HepG2 (cell line): ENCODE data around the gene MDFI. TPM values are rescaled to one million over a fixed set of nuclear protein-coding genes. Genes with fewer than 3 reads are reported as not detected.

ENCODE experiments used
- ATAC-seq: fragments of 200-7000 bp; cut with Tn5 transposase; 3 replicates; pipeline ENCODE4 v1.9.1; 2020; ENCODE audit warnings: mild to moderate bottlenecking, moderate library complexity
- BruUV-seq: library from RNA; stranded (reverse); fragments of 400-500 nt; replicated peaks from 2 replicates; lab custom pipeline; 2021; lab: Mats Ljungman, UMichigan
- CTCF ChIA-PET: fragments of 300-600 bp; formaldehyde crosslinking; extraction: SDS; loops from one replicate; lab custom pipeline; 2021; ENCODE audit warnings: low total read pairs, inconsistent platforms, low intra/inter-chr PET ratio; lab: Yijun Ruan, JAX
- POLR2A ChIA-PET: fragments of 350-600 bp; sonication (Branson Sonifier 250); formaldehyde crosslinking; loops from one replicate; lab custom pipeline; 2020; ENCODE audit warnings: antibody characterized with exemption, inconsistent platforms; lab: Yijun Ruan, JAX
- DNase-seq: peaks from one replicate; pipeline ENCODE4 v3.0.0-alpha.2; 2015; ENCODE audit warnings: low spot score
- FAIRE-seq: peaks from 3 replicates; lab custom pipeline; 2011; peaks lifted over from hg19 to GRCh38; lab: Jason Lieb, UNC
- H2AFZ ChIP-seq: one replicate; pipeline ENCODE4 v1.6.1; 2011; ENCODE audit warnings: low read length, inconsistent platforms
- H3K27ac ChIP-seq: fragments of 300-600 bp; 3 replicates; pipeline ENCODE4 v1.8.0; 2011; ENCODE audit warnings: mixed run types, mild to moderate bottlenecking, mixed read lengths, low read length, inconsistent platforms; ENCODE audit not compliant: insufficient read depth; ENCODE audit errors: extremely low read length
- H3K27me3 ChIP-seq, 2 experiments: fragments of 200-600 bp in 1 of 2; 2 replicates in 1 of 2; 3 replicates in 1 of 2; pipeline versions ENCODE4 v1.6.0 to v1.8.0; 2011; ENCODE audit warnings: low read length in 2 of 2, mild to moderate bottlenecking in 2 of 2, moderate library complexity in 2 of 2, inconsistent platforms in 1 of 2; ENCODE audit not compliant: insufficient read depth in 2 of 2, control insufficient read depth in 1 of 2
- H3K36me3 ChIP-seq, 2 experiments: fragments of 200-600 bp in 1 of 2; replicated peaks in 1 of 2; 2 replicates in 1 of 2; 3 replicates in 1 of 2; pipeline versions ENCODE4 v1.5.1 to v1.8.0; 2011; ENCODE audit warnings: low read length in 2 of 2, inconsistent platforms in 1 of 2; ENCODE audit not compliant: insufficient read depth in 2 of 2, control insufficient read depth in 1 of 2
- H3K4me1 ChIP-seq: 2 replicates; pipeline ENCODE4 v1.5.1; 2012; ENCODE audit warnings: low read length, inconsistent platforms; ENCODE audit not compliant: insufficient read depth
- H3K4me2 ChIP-seq: 2 replicates; pipeline ENCODE4 v1.6.0; 2011; ENCODE audit warnings: low read depth, low read length, inconsistent platforms
- H3K4me3 ChIP-seq, 3 experiments: fragments of 200-600 bp in 1 of 3; sonication (generic), shearing (Covaris generic) in 1 of 3; replicated peaks in 1 of 3; 2 replicates each; pipeline ENCODE4 v1.5.1; 2011 to 2016; ENCODE audit warnings: low read length in 3 of 3, inconsistent platforms in 2 of 3, low read depth in 2 of 3, mild to moderate bottlenecking in 2 of 3, control low read depth in 1 of 3, mixed read lengths in 1 of 3; ENCODE audit not compliant: insufficient read depth in 1 of 3
- H3K79me2 ChIP-seq: one replicate; pipeline ENCODE4 v1.6.1; 2011; ENCODE audit warnings: low read length, inconsistent platforms; ENCODE audit not compliant: insufficient read depth
- H3K9ac ChIP-seq: 2 replicates; pipeline ENCODE4 v1.6.0; 2011; ENCODE audit warnings: mild to moderate bottlenecking, low read depth, low read length, inconsistent platforms; ENCODE audit not compliant: insufficient read depth
- H3K9me3 ChIP-seq: 2 replicates; pipeline ENCODE4 v1.5.1; 2012; ENCODE audit warnings: mild to moderate bottlenecking, low read length
- H4K20me1 ChIP-seq: 2 replicates; pipeline ENCODE4 v1.6.0; 2011; ENCODE audit warnings: inconsistent platforms, mild to moderate bottlenecking, low read length, moderate library complexity; ENCODE audit not compliant: insufficient read depth
- CEBPZ ChIP-seq: IDR thresholded peaks from 2 replicates; pipeline ENCODE4 v1.6.1; 2012; ENCODE audit warnings: low read length, improper control_type of control experiment
- CHCHD3 ChIP-seq: sonication (generic); formaldehyde crosslinking; IDR thresholded peaks from 2 replicates; pipeline ENCODE4 v1.8.0; 2022; ENCODE audit warnings: mild to moderate bottlenecking, missing genetic modification reagents, moderate library complexity
- HOXA5 ChIP-seq: sonication (generic); formaldehyde crosslinking; IDR thresholded peaks from 2 replicates; pipeline ENCODE4 v1.4.0; 2020; ENCODE audit warnings: missing genetic modification reagents
- IKZF4 ChIP-seq: sonication (generic); formaldehyde crosslinking; IDR thresholded peaks from 2 replicates; pipeline ENCODE4 v1.5.1; 2020; ENCODE audit warnings: borderline replicate concordance, mild to moderate bottlenecking, low read depth, missing genetic modification reagents; ENCODE audit errors: not compliant biosample characterization
- MEF2D ChIP-seq: sonication (generic); formaldehyde crosslinking; IDR thresholded peaks from 2 replicates; pipeline ENCODE4 v1.5.1; 2020; ENCODE audit warnings: mild to moderate bottlenecking, missing genetic modification reagents
- ONECUT2 ChIP-seq: sonication (generic); formaldehyde crosslinking; IDR thresholded peaks from 2 replicates; pipeline ENCODE4 v1.4.0; 2020; ENCODE audit warnings: missing genetic modification reagents
- PHF8 ChIP-seq: sonication (generic); formaldehyde crosslinking; IDR thresholded peaks from 2 replicates; pipeline ENCODE4 v1.5.0; 2020; ENCODE audit warnings: missing genetic modification reagents
- TAF1 ChIP-seq: sonication (generic); formaldehyde crosslinking; IDR thresholded peaks from 2 replicates; pipeline ENCODE4 v1.4.0; 2020; ENCODE audit warnings: missing genetic modification reagents
- ZBTB3 ChIP-seq: sonication (generic); formaldehyde crosslinking; IDR thresholded peaks from 2 replicates; pipeline ENCODE4 v1.4.0; 2020; ENCODE audit warnings: low read depth, mild to moderate bottlenecking, moderate library complexity, missing genetic modification reagents, borderline replicate concordance
- ZNF225 ChIP-seq: sonication (generic); formaldehyde crosslinking; IDR thresholded peaks from 2 replicates; pipeline ENCODE4 v1.4.0; 2020; ENCODE audit warnings: mild to moderate bottlenecking, missing genetic modification reagents
- WGBS: methylation state at CpG from one replicate; pipeline ENCODE4 v1.1.6; 2017; ENCODE audit warnings: low lambda C conversion rate; 5-methylcytosine and 5-hydroxymethylcytosine counted together
- in situ Hi-C: cut with HindIII; loops from 2 replicates; pipeline ENCODE4 v1.10.0; 2017; ENCODE audit warnings: low pct_unique_long_range_greater_than_20kb; ENCODE audit not compliant: extremely low pct_ligation_motif_present
- intact Hi-C: fragments of 100-400 bp; cut with micrococcal nuclease; formaldehyde crosslinking; loops from one replicate; pipeline ENCODE4 v1.10.0; 2022; ENCODE audit not compliant: unreplicated experiment
- polyA plus RNA-seq, 8 experiments: library from polyadenylated mRNA; depleted of rRNA in 3 of 8; stranded (reverse) in 7 of 8; unstranded in 1 of 8; fragments of >200 nt; fragmentation: Illumina TruSeq in 4 of 8; extraction: Trizol in 4 of 8; gene quantifications; 2 replicates each; pipeline versions ENCODE4 v1.2.1 to v1.2.3, GENCODE V29; 2011 to 2016; ENCODE audit warnings: low read depth in 4 of 8, missing spikeins in 1 of 8, mixed read lengths in 1 of 8; ENCODE audit not compliant: insufficient read depth in 1 of 8
- total RNA-seq, 5 experiments: library from RNA; depleted of rRNA; stranded (reverse); fragments of >200 nt; fragmentation: Illumina TruSeq; extraction: Trizol; gene quantifications; 2 replicates each; pipeline ENCODE4 v1.2.3, GENCODE V29; 2016; ENCODE audit warnings: low read depth in 1 of 5
- TF ChIP-seq, protein P1 (sequence below): sonication (generic); formaldehyde crosslinking; IDR thresholded peaks from 2 replicates; pipeline ENCODE4 v1.5.1; 2020; ENCODE audit warnings: mild to moderate bottlenecking, moderate library complexity, missing genetic modification reagents
- TF ChIP-seq, protein P2 (sequence below): sonication (generic); formaldehyde crosslinking; IDR thresholded peaks from 2 replicates; pipeline ENCODE4 v1.5.0; 2020; ENCODE audit warnings: mild to moderate bottlenecking, missing genetic modification reagents, borderline replicate concordance

MDFI gene
- total and polyA plus RNA-seq, 2 of the 13 experiments (the other 11 are each of a cell fraction or from before 2014, with no cell fraction given) = 0.28 TPM; not detected in 1

- ATAC-seq = no peak
- H3K9ac ChIP-seq = no peak overlapping the region
- no peaks in the 10 kb centered on the region for H3K9me3 ChIP-seq
- H3K4me1 ChIP-seq = peaks cover 11% of the 10 kb centered on the region; the same call in 1 of the 2 replicates
- no peak overlapping the region for H3K4me2 ChIP-seq
- intact Hi-C loops = no loop called here
- WGBS = 98% methylated on average over 16 of the region's 25 CpGs
- in situ Hi-C loops = no loop called here
- peaks cover 5 to 11% of the 10 kb centered on the region in 2 experiments; a peak in 1 of 5 replicates for H3K36me3 ChIP-seq
- TF ChIP-seq MEF2D (CRISPR knock-in tag) (no peak), ZBTB3 (CRISPR knock-in tag) (no peak), CHCHD3 (CRISPR knock-in tag) (no peak), HOXA5 (no peak), TAF1 (CRISPR knock-in tag) (no peak), PHF8 (no peak), IKZF4 (CRISPR knock-in tag) (no peak), ONECUT2 (CRISPR knock-in tag) (no peak), ZNF225 (no peak), CEBPZ (no peak)
- TF ChIP-seq, protein P1, sequence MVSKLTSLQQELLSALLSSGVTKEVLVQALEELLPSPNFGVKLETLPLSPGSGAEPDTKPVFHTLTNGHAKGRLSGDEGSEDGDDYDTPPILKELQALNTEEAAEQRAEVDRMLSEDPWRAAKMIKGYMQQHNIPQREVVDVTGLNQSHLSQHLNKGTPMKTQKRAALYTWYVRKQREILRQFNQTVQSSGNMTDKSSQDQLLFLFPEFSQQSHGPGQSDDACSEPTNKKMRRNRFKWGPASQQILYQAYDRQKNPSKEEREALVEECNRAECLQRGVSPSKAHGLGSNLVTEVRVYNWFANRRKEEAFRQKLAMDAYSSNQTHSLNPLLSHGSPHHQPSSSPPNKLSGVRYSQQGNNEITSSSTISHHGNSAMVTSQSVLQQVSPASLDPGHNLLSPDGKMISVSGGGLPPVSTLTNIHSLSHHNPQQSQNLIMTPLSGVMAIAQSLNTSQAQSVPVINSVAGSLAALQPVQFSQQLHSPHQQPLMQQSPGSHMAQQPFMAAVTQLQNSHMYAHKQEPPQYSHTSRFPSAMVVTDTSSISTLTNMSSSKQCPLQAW (CRISPR knock-in tag) = no peak
- TF ChIP-seq, protein P2, sequence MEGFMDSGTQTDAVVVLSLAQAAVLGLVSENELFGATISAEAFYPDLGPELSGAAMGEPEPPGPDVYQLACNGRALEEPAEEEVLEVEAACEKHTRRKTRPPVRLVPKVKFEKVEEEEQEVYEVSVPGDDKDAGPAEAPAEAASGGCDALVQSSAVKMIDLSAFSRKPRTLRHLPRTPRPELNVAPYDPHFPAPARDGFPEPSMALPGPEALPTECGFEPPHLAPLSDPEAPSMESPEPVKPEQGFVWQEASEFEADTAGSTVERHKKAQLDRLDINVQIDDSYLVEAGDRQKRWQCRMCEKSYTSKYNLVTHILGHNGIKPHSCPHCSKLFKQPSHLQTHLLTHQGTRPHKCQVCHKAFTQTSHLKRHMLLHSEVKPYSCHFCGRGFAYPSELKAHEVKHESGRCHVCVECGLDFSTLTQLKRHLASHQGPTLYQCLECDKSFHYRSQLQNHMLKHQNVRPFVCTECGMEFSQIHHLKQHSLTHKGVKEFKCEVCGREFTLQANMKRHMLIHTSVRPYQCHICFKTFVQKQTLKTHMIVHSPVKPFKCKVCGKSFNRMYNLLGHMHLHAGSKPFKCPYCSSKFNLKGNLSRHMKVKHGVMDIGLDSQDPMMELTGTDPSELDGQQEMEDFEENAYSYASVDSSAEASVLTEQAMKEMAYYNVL (CRISPR knock-in tag) = no peak
- FAIRE-seq = no peak
- H3K27me3 ChIP-seq = no peaks in the 10 kb centered on the region
- no peaks in the 10 kb centered on the region for H3K79me2 ChIP-seq
- H4K20me1 ChIP-seq = no peaks in the 10 kb centered on the region
- POLR2A ChIA-PET = no interaction called here
- H3K4me3 ChIP-seq = no peak overlapping the region
- no peak overlapping the region for H2AFZ ChIP-seq
- CTCF ChIA-PET = no interaction called here
- H3K27ac ChIP-seq = no peak overlapping the region
- no TSS peak for BruUV-seq
- DNase-seq = no peak
Measured at GRCh38 chr6:41690541-41691330, 52.5 kb downstream of the MDFI start.
